NCI-H187 treated with DMSO at 0.1 percent for 48 hours (cell line): ENCODE data around the gene CECR2.

Experiments used
- DNase-seq: peaks from one replicate; lab custom pipeline; 2025; lab: John Stamatoyannopoulos, UW

The CECR2 gene

GRCh38 chr22:17460895-17461294, 91.6 kb downstream of the CECR2 start:
- DNase-seq: no peak

GRCh38 chr22:17470880-17471500, 101.7 kb downstream of the CECR2 start:
- no peak for DNase-seq

GRCh38 chr22:17471886-17472535, 102.8 kb downstream of the CECR2 start:
- no peak for DNase-seq

- no peak for DNase-seq
Measured at GRCh38 chr22:17472932-17473331, 103.7 kb downstream of the CECR2 start.

- DNase-seq: no peak
Measured at GRCh38 chr22:17475318-17476230, 106.3 kb downstream of the CECR2 start.

DNA sequence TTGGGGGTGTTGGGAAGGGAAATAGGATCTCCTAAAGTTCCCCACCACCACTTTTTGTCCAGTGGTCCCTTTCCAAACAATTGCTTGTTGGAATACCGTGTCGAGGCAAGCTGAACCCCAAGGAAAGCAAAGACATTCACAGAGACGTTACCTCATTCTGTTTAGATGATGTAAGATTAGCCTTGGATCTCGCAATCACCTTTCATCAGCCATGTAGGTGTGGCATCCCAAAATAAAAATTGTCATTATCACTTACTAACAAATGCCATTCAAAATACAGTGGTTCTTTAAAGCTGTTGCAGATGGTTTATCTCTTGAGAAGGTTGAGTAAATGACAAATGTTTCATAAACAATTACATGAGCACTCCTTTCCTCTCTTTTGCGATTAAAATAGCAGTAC, 107.6 kb downstream of the CECR2 start:
- DNase-seq: no peak

DNA sequence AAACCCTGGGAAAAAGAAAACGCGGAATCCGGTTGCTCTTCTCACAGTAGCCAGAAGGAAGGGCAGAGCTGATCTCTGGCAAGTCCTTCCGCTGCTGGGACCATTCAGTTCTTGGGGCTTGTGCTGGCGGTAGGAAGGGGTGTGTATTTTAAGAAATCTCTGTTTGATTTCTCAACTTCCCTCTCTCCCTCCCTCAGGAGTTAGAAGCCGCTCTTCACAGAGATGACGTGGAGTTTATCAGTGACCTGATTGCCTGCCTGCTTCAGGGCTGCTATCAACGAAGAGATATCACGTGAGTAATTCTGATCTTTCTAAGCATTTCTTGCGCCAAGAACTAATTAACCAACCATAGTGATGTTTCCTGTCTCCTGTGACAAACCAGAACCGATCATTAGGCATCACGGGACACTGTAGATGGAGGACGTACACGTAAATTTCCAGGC, 108.2 kb downstream of the CECR2 start:
- no peak for DNase-seq

DNA sequence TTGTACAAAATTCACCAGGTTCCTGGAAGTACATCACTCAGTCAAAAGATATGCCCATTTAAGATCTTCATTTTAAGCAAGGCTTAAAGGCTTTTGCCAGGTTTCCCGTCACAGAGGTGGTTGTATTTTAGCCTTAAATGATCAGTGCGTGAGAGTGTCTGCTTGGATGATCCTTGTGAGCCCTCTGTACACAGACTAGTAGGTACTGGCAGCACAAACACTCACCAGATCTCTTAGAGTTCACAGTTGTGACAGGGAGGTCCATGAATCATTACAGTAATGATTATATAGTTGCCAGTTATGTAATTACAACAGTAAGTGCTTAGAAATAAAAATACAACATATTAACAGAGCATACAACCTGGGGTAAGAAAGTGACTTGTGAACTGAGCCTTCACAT, 109.9 kb downstream of the CECR2 start:
- DNase-seq: no peak

DNA sequence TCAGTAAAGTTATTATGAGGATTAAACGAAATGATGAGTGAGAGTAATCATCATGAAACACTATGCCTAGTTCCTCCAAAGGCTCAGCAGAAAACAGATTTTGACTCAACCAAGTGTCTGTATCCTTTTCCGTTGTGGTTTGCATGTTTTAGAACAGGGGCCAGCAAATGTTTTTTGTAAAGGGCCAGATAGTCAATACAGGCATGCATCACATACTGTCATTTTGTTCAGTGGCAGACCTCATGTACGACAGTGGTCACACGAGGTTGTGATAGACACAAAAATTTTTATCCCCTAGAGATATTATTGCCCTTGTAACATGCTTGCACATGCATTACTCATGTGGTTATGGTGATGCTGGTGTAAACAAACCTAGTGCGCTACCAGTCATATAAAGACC, 112.2 kb downstream of the CECR2 start:
- no peak for DNase-seq

GRCh38 chr22:17483688-17484372, 114.6 kb downstream of the CECR2 start:
- no peak for DNase-seq

DNA sequence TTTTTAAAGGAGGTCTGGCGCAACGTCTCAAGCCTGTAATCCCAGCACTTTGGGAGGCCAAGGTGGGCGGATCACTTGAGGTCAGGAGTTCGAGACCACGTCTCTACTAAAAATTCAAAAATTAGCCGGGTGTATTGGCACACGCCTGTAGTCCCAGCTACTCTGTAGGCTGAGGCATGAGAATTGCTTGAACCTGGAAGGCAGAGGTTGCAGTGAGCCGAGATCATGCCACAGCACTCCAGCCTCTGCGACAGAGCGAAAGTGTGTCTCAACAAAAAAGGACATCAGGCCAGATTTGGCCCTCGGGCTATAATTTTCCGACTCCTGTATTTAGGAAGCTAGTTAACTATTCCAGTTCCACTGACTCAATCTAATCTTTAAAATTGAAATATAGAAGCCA, 115.3 kb downstream of the CECR2 start:
- no peak for DNase-seq

GRCh38 chr22:17486313-17486712, 117.1 kb downstream of the CECR2 start:
- DNase-seq: no peak

DNA sequence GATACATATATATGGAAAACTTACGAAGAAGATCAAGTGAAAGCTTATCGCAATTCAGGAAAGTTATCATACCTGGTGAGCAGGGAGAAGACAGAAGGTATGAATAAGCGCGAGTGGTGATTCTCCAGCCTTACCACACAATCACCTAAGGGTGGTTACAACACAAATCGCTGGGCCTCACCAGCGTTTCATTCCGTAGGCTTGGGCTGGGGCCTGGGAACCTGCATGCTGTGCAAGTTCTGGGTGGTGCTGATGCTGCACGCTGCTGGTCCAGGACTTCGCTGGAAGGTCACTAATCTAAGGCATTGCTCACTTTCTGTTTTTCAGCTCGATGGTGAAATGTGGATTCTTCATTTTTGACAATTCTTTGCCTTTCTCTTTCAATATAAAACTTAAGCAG, 117.5 kb downstream of the CECR2 start:
- no peak for DNase-seq

DNA sequence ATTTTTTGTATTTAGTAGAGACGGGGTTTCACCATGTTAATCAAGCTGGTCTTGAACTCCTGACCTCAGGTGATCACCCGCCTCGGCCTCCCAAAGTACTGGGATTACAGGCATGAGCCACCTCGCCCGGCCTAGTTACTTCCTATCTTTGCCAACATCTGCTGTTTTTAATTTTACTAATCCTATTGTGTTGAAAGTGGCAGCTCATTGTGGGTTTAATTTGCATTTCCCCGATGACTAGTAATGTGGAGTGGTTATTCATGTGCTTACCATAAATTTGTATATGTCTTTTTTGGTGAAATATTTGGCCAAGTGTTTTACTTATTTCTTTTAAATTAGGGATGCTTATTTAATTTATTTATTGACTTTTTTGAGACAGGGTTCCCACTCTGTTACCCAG, 119.8 kb downstream of the CECR2 start:
- no peak for DNase-seq

GRCh38 chr22:17491090-17491640, 121.9 kb downstream of the CECR2 start:
- no peak for DNase-seq

GRCh38 chr22:17492247-17492646, 123.0 kb downstream of the CECR2 start:
- no peak for DNase-seq

- DNase-seq: no peak
Measured at GRCh38 chr22:17493419-17493981, 124.2 kb downstream of the CECR2 start.

- no peak for DNase-seq
Measured at GRCh38 chr22:17496841-17497240, 127.6 kb downstream of the CECR2 start.

- peak; percentile 1 for DNase-seq
Measured at GRCh38 chr22:17501679-17502285, 132.5 kb downstream of the CECR2 start.

GRCh38 chr22:17508110-17508509, 138.8 kb downstream of the CECR2 start:
- no peak for DNase-seq

DNA sequence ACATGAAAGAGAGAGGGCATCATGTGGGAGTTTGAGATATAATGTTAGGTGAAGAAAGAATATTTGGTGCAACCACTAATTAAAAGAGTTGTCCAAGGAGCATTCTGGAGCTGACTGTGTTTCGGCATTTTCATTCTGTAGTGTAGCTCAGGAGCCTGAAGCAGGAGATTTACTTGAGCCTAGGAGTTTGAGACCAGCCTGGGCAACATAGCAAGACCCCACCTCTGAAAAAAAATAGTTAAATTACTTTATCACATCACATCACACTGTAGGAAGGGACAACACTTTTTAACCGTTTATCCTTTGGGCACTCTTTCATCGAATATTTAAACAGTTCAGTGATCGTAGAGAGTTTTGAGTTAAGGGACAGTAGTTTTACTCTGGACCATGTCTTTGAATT, 143.7 kb downstream of the CECR2 start:
- no peak for DNase-seq
